Vagina (tissue), 2 donors: ENCODE data around the gene MID1.

ENCODE experiments used
- POLR2AphosphoS5 ChIP-seq, 2 donors: sonication (generic); formaldehyde crosslinking; IDR thresholded peaks; one replicate each; pipeline ENCODE4 v1.9.0; 2017; ENCODE audit warnings: antibody characterized with exemption in 2 of 2, mild to moderate bottlenecking in 2 of 2, low read depth in 1 of 2; ENCODE audit not compliant: insufficient read depth in 1 of 2
- TF ChIP-seq, protein P1 (sequence below), 3 experiments: fragments of 450-650 bp in 2 of 3; fragments of 200-600 bp in 1 of 3; sonication (generic) in 1 of 3; IDR thresholded peaks; one replicate each; pipeline ENCODE4 v1.5.1; 2017 to 2019; ENCODE audit warnings: antibody characterized with exemption in 3 of 3, mild to moderate bottlenecking in 2 of 3, moderate library complexity in 2 of 3

GRCh38 chrX:10569946-10570345 is 50.4 kb downstream of the MID1 start:
- TF ChIP-seq, protein P1, sequence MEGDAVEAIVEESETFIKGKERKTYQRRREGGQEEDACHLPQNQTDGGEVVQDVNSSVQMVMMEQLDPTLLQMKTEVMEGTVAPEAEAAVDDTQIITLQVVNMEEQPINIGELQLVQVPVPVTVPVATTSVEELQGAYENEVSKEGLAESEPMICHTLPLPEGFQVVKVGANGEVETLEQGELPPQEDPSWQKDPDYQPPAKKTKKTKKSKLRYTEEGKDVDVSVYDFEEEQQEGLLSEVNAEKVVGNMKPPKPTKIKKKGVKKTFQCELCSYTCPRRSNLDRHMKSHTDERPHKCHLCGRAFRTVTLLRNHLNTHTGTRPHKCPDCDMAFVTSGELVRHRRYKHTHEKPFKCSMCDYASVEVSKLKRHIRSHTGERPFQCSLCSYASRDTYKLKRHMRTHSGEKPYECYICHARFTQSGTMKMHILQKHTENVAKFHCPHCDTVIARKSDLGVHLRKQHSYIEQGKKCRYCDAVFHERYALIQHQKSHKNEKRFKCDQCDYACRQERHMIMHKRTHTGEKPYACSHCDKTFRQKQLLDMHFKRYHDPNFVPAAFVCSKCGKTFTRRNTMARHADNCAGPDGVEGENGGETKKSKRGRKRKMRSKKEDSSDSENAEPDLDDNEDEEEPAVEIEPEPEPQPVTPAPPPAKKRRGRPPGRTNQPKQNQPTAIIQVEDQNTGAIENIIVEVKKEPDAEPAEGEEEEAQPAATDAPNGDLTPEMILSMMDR (IDR thresholded peaks at IDR 0.05): no peak
- TF ChIP-seq POLR2AphosphoS5 (IDR thresholded peaks at IDR 0.05; ENCODE audit: insufficient read depth in 1 of 2, low read depth in 1 of 2): no peak
